IPS-18c (cell line): ENCODE results near the gene DNLZ.

Experiments used
- H3K4me3 ChIP-seq: 2 replicates; pipeline ENCODE4 v1.7.0; 2013; ENCODE audit warnings: low read depth, mild to moderate bottlenecking, low read length, moderate library complexity; ENCODE audit not compliant: insufficient read depth
- H3K9me3 ChIP-seq: one replicate; pipeline ENCODE4 v1.6.1; 2013; ENCODE audit warnings: mild to moderate bottlenecking, low read length, moderate library complexity; ENCODE audit not compliant: control insufficient read depth, insufficient read depth

The DNLZ gene

DNA sequence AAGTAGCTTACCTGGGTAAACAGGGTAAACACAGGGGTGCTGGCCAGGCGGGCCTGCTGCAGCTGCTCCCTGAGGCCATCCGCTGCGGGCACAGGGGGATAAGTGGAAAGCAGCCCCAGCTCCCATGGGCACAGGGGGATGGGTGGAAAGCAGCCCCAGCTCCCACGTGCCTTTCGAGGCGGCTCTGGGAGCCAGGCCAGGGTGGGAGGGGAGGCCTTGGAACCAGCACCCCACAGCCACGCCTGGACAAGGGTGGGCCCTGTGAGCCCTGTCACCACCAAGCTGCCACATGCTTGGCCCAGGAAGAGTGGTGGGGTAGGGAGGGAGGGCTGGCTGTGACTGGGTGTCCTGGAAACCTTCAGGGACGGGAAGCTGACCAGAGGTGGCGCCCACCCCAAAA, 17.8 kb upstream of the DNLZ start:
- no peak overlapping the region for H3K4me3 ChIP-seq
- no peaks in the 10 kb centered on the region for H3K9me3 ChIP-seq

DNA sequence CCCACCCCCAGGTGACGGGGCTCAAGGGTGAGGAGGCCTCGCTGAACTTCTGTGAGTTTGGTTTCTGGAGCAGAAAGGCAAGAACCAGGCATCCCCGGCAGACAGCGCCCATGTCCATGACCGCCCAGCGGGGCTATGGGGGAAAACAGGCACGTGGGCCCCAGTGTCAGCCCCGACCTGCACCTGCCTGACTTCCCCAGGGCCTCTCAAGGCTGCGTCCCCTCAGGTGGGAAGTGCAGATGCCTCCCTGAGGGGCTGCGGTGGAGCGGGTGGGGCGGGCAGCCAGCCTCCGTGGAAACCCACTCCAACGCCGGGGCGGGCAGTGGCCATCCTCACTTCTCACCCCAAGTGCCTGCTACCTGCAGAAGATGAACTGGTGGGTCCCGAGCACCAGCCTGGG, 16.8 kb upstream of the DNLZ start:
- Histone ChIP-seq H3K4me3 (no peak overlapping the region), H3K9me3 (no peaks in the 10 kb centered on the region)

DNA sequence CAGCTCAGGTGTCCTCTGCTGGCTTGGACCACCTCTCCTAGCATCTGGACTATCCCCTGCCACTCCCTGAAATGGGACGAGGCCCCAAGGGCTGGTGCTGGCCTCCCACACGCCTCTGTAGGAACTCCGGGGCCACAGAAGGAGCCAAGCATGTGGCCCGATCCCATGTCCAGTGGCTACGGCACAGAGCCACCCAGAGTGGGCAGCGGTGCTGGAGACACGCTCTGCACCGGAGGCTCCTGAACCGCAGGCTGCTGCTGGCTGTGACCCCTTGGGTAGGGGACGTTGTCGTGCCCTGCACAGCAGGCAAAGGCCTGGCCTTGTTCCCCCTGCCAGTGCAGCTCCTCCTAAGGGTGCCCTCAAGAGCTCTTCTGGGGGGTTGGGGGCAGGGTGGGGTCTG, 16.3 kb upstream of the DNLZ start:
- H3K4me3 ChIP-seq = no peak overlapping the region
- no peaks in the 10 kb centered on the region for H3K9me3 ChIP-seq

DNA sequence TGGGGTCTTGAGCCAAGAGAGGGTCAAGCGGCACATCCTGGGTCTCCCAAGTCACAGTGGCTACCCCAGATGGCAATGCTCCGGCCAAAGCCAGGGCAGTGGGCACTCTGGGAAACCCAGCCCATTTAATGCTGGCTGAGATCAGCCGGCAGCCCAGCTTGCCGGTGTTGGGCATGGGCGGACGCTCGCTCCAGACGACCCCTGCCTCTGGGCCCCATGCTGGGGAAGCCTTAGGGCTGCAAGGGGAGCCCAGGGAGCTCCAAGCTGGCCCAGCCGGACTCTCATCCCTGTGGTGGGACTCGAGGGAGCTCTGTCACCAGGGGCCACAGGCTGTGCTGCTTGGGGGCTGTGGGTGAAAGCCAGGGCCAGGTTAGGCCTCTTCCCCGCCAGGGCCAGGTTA, 15.9 kb upstream of the DNLZ start:
- Histone ChIP-seq H3K9me3 (no peaks in the 10 kb centered on the region), H3K4me3 (no peak overlapping the region)

DNA sequence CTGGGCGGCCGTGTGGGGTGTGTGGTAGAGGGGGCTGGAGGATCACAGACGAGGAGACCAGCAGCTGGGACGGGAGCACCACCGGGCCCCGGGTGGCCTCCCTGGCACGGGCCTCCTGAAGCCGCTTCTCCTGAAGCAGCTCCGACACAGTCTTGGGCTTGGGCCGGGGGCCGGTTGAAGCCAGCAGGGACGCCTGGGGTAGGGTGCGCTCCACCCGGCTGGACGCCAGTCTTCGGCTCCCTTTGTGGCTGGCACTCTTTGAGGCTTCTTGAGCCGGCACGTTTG, 15.4 kb upstream of the DNLZ start:
- Histone ChIP-seq H3K9me3 (no peaks in the 10 kb centered on the region), H3K4me3 (no peak overlapping the region)

DNA sequence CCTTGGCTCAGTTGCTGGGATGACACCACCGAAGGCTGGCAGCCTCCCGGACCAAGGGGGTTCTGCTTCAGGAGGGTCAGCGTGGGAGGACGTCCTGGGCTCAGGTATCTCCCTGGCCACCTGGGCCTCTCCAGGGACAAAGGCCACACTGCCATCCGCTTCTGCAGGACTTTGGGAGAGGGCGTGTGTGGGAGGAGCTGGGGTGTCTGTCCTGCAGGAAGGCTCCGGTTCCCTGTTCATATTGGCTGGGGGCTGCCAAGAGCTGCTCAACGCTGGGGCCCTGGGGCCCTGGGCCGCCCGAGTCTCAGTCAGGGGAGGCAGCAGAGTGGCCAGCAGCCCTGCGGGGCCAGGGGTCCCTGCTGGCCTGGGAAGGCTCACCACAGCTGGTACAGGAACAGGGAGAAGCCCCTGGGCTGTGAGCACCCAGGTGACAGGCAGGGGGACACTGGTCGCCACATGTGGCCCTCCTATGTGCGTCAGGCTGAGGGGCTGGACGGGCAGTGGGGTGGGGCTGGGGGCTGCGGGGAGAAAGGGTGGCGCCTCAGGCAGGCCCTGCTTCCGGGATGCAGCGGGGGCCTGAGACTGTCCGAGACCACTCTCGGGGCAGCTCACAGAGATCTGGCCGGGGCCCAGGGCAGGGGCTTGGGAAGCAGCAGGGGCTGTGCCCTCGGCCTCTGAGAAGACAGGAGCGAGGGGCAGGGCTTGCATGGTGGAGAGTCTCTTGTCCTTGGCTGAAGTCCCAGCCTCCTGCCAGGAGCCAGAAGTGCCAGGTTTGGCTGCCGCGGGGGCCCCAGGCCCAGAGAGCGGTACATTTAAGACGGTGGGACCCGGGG, 14.8 kb upstream of the DNLZ start:
- Histone ChIP-seq H3K4me3 (no peak overlapping the region), H3K9me3 (no peaks in the 10 kb centered on the region)

DNA sequence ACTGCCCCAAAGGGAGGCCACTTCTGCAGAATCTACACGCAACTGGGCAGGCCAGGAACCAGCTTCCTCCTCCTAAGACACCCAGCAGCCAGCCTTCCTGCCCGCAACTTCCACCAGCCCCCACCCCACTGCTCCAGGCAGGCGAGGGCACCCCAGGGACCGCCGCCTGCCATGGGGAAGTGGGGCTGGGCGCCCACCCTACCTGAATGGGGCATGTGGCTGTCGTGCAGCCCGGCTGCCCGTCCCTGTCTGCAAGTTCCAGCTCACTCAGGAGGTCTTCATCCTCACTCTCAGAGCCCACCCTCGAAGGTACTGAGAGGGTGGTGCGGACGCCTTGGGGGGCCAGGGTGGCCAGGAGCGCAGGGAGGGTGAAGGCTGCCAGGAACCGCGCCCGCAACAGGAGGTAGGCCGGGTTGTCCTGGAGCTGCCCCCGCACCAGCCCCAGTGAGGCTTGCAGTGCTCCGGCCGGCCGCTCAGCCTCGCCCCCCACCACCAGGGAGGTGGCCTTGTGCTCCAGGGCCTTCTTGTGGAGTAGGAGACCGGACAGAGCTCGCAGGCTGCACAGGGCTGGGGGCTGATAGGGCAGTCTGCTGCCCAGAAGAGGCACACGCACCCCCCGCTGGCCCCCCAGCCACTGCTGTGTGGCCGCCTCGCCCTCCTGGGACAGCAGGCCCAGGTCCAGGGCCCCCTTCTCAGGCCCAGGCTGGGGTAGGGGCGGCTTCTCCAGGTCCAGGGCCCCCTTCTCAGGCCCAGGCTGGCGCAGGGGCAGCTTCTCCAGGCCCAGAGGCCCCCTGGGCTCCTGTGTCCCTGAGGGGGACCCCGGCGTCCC, 14.0 kb upstream of the DNLZ start:
- no peak overlapping the region for H3K4me3 ChIP-seq

DNA sequence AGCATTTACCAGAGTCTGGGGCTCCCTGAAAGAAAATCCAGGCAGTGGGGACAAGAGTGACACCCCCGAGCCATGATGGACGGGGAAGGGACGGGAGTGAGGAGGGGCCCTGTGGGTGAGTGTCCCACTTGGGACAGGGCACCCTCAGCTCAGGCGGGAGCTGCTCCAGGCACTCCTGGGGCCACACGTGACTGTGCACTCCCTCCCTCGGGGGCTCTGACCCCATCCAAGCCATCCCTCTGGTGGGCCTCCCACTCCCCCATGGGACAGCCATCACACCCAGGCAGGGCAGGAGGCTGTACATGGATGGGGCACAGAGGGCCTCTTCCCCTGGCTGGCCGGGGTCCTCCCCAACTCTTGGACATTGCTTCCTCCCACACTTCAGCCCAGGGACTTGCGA, 12.9 kb upstream of the DNLZ start:
- Histone ChIP-seq H3K4me3 (no peak overlapping the region), H3K9me3 (no peaks in the 10 kb centered on the region)

More for the DNA sequence above, 14.0 kb upstream of the DNLZ start:
- no peaks in the 10 kb centered on the region for H3K9me3 ChIP-seq

DNA sequence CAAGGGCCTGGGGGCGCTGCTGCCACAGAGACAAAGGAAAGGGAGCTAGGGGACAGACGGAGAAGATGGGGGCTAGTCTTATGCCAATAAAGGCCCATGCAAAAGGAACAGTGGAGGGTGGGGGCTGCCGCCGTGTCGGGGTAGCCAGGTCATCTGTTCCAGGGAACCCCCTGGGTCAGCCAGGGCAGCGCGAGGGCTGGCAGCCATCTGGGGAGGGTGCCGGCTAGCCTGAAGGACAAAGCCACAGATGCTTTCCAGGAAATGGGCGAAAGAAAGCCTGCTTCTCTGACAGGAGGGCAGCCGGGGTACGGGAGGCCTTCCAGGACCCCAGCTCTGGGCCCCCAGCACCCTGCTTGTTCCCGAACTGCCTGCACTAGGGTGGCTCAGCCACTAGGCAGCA, 11.6 kb upstream of the DNLZ start:
- no peaks in the 10 kb centered on the region for H3K9me3 ChIP-seq
- H3K4me3 ChIP-seq = no peak overlapping the region

DNA sequence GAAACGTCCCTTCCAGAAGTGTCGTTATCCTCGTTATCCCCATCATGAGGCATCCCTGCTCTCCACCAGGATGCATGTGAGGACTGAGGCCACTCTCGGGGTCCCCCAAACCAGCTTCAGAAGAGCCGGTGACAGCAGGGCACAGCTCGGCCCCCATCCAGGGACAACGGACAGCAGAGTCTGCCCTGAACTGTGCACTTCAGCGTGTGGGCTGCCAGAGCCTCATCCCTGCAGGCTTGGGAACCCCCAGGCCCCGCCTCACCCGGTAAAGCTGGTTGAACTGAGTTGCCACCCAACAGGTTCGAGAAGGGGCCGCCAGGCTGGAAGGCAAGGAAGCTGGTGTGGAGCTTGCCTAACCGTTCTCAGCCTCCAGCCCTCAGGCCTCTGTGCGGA, 10.6 kb upstream of the DNLZ start:
- H3K4me3 ChIP-seq = no peak overlapping the region
- no peaks in the 10 kb centered on the region for H3K9me3 ChIP-seq

DNA sequence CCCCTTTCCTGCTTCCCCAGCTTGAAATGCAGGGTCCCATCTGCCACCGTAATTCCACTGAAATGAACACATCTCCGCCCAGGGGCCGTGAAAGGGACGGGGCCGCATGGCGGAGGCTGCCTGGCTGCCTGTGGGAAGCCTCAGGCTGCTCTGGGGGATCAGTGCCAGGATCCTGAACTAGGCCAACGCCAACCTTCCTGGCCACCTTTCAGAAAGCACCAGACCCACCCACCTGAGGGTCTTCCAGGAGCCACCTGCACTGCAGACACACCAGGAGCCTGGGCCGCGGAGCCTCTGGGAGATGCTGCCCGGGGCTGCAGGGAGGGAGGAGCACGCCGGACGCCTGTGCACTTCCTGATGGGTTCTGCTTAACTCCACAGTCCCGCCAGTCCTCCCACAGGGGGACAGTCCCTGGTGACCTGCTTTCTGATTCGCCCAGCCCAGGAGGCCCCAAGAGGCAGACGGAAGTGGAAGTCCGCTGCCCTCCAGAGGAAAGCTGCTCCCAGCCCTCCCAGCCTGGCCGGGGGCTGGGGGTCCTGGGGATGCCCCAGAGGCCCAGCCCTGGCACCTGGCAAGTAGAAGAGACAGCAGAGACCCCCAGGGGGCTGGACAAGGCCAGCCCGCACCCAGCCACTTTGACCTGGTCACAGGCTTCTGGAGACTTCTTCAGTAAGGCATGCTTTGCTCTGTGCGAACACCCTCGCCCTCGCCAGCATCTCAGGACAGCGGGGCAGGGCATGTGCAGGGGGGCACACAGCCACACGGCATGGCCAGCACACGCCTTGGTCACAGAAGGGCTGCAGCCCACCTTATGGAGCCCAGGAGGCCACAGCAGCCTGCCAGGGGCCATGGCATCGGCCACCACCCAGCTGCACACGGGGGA, 10.0 kb upstream of the DNLZ start, which contains the start of gene CARD9:
CARD9 (minus strand) TSS at position 370 of the 883 bp plus-strand sequence. CDS start 1,591 bp downstream, outside the sequence.
- Histone ChIP-seq H3K4me3 (no peak within 1 kb of the TSS), H3K9me3 (no peaks in the 10 kb centered on the region)

DNA sequence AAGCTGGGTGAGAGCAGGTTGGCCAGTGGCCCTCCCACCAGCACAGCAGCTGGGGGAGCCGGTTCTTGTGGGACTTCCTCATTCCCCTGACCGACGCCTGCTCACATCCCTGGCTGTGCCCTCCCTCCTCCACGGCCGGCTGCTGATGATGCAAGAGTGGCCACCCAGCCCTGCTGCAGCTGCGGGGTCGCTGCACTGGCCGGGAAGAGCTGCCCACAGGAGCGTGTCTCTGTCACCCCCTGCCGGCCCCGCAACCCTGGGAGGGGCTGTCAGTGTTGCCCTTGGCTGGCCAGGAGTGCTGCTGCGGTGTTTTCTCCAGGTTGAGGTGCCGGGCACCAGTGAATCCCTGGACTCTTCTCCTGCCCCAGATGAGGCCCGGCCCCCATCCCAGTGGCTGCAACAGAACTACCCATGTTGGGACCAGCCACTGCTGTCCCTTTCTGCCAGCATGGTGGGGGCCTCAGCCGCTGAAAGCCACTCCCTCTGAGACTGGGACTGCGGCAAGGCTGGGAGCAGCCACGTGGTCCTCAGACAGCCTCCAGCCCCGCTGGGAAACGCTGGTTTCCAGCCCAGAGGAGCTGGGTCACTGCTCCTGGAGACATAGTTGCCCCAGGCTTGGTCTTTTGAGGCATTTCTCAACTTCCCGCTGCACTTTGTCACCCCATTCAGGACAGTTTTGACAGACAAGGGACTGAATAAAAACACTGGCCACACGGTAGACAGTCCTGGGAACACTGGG, 9.2 kb upstream of the DNLZ start:
- H3K4me3 ChIP-seq = no peak overlapping the region
- H3K9me3 ChIP-seq = no peaks in the 10 kb centered on the region

DNA sequence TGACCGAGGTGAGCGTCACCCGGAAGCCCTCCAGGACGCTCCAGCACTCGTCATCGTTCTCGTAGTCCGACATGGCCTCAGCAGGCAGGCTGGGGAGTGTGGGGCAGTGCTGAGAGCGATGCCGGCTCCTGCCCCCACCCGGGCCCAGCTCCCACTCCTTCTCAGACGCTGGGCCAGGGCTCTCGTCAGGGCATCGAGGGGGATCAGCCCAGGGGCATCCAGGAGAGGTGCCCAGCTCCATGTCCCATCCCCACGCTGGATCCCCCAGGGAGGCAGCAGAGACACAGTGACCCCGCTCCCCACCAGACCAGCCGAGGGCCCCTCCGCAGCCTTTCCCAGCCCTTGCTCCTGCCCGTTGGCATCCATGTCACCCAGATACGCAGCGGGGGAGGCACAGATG, 8.5 kb upstream of the DNLZ start:
- H3K9me3 ChIP-seq = no peaks in the 10 kb centered on the region
- H3K4me3 ChIP-seq = no peak overlapping the region

DNA sequence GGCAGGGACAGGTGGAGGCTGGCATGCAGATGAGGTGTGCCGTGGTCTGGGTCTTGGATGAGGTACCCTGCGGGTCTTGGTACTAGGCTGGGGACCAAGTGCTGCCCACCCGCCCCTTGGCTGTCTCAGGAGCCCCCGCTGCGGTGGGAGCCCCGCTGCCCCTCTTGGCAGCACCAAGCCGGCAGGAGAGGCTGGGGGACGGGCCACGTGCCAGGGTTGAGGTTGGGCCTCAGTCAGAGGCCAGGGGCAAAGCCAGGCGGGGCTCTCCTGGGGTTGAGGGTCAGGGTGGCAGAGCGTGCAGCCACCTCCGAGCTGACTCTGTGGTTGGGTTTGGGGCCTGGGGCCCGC, 8.0 kb upstream of the DNLZ start:
- H3K9me3 ChIP-seq = no peaks in the 10 kb centered on the region
- no peak overlapping the region for H3K4me3 ChIP-seq

DNA sequence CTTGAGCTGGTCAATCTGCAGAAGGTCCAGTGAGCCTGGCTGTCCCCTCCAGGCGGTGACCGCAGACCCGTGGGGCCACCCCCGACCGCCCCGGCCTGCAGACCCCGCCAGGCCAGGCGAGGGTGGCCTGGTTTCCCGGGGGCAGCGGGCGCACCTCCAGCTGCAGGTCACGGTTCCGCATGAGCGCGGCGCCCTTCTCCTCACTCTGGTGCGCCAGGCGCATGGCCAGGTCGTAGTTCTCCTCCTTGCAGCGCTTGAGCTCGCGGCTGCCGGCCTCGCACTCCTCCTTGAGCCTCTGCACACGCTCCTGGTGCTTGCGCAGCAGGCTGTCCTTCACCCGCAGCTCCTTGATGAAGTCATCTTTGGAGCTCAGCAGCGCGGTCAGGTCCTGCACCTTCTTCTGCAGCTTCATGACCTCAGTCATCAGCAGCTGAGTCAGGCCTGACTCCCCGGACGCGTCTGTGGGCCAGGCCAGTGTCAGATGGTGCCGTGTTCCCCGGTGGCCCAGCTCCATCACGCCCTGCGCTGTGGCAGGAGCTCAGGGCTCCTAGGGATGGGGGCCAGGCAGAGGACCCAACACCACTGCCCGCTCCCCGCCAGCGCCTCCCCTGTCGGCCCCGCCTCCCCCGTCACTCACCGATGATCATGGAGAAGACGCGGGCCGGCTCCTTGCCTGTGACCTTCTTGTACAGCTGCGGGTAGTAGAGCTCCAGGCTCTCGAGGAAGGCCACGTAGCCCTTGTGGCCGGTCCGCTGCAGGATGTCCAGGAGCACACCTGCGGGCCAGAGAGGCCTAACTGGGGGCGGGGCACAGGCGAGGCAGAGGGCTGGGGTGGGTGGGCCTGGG, 7.4 kb upstream of the DNLZ start:
- no peak overlapping the region for H3K4me3 ChIP-seq
- H3K9me3 ChIP-seq = no peaks in the 10 kb centered on the region

DNA sequence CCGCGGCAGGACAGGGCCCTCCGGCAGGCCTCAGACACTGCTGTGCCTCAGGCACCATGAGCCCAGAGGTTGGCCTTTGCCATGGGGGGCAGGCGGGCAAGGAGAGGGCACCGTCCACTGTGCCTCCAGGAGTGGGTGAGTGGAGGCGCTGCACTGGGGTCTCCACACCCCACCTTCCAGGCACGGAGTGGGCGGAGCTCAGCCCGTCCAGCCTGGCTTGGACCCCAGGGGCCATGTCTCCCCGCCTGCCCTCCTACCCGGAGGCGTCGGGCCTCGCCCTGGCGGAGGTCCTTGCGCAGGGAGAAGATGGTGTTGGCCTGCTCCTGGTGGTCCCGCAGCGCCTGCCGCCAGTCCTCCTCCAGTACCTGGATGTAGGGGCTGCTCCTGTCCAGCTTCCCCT, 6.5 kb upstream of the DNLZ start:
- Histone ChIP-seq H3K9me3 (no peaks in the 10 kb centered on the region), H3K4me3 (no peak overlapping the region)
